H1 (cell line): ENCODE measurements around the gene DDX47. TPM values are rescaled to one million over a fixed set of nuclear protein-coding genes. Genes with fewer than 3 reads are reported as not detected.

ENCODE experiments used
- CEBPB ChIP-seq: IDR thresholded peaks from 2 replicates; pipeline ENCODE4 v1.6.1; 2012; ENCODE audit warnings: low read depth, low read length
- EZH2 ChIP-seq: fragments of 200-600 bp; sonication (generic); IDR thresholded peaks from 2 replicates; pipeline ENCODE4 v1.7.1; 2012; ENCODE audit warnings: low read depth, mild to moderate bottlenecking, moderate library complexity, low read length, inconsistent platforms; ENCODE audit not compliant: severe bottlenecking
- TBP ChIP-seq: IDR thresholded peaks from 2 replicates; pipeline ENCODE4 v1.6.1; 2011; ENCODE audit warnings: low read depth, low read length, improper control_type of control experiment
- polyA plus RNA-seq, 7 experiments: library from polyadenylated mRNA; depleted of rRNA in 3 of 7; stranded (reverse) in 5 of 7; unstranded in 2 of 7; fragments of >200 nt in 5 of 7; fragments of 200-250 nt in 2 of 7; gene quantifications; 1 replicate in 5 of 7; 2 replicates in 1 of 7; 4 replicates in 1 of 7; pipeline versions ENCODE4 v1.2.1 to v1.2.3, GENCODE V29; 2011 to 2013; ENCODE audit warnings: missing spikeins in 2 of 7, mixed read lengths in 2 of 7
- total RNA-seq: library from RNA; stranded (reverse); fragmentation: NEBNext Ultra II Directional; extraction: Animal tissue kit (Norgen Biotek cat#: 25700); gene quantifications from 2 replicates; pipeline ENCODE4 v1.2.1, GENCODE V29; 2021
- TF ChIP-seq, protein P1 (sequence below): fragments of 300-600 bp; sonication (generic); IDR thresholded peaks from 2 replicates; pipeline ENCODE4 v1.7.1; 2012; ENCODE audit warnings: low read length, moderate library complexity, mild to moderate bottlenecking, inconsistent platforms; ENCODE audit not compliant: insufficient replicate concordance

The DDX47 gene
- total and polyA plus RNA-seq, 2 of the 8 experiments (the other 6 are each of a cell fraction or from before 2014, with no cell fraction given) = 54.4 to 74.2 TPM

DNA sequence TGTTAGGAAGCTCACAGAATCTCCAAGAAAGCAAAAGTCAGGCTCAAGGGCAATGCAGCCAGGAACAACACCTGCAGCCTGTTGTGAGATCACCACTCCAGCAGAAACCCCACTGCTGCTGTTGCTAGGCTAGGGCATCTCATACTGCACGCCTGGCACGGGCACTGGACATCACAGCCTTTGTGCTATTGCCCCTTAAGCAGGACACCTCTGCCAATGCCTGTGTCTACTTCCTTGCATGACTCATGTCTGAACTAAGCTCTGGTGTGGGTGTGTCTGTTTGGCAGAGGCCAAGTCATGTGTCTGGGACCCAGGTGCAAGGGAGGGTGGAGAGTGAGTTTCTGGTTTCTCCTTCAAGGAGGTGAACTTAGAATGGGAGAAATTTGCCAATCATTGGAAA lies 10.0 kb upstream of the DDX47 start (continued):
- TF ChIP-seq, protein P1, sequence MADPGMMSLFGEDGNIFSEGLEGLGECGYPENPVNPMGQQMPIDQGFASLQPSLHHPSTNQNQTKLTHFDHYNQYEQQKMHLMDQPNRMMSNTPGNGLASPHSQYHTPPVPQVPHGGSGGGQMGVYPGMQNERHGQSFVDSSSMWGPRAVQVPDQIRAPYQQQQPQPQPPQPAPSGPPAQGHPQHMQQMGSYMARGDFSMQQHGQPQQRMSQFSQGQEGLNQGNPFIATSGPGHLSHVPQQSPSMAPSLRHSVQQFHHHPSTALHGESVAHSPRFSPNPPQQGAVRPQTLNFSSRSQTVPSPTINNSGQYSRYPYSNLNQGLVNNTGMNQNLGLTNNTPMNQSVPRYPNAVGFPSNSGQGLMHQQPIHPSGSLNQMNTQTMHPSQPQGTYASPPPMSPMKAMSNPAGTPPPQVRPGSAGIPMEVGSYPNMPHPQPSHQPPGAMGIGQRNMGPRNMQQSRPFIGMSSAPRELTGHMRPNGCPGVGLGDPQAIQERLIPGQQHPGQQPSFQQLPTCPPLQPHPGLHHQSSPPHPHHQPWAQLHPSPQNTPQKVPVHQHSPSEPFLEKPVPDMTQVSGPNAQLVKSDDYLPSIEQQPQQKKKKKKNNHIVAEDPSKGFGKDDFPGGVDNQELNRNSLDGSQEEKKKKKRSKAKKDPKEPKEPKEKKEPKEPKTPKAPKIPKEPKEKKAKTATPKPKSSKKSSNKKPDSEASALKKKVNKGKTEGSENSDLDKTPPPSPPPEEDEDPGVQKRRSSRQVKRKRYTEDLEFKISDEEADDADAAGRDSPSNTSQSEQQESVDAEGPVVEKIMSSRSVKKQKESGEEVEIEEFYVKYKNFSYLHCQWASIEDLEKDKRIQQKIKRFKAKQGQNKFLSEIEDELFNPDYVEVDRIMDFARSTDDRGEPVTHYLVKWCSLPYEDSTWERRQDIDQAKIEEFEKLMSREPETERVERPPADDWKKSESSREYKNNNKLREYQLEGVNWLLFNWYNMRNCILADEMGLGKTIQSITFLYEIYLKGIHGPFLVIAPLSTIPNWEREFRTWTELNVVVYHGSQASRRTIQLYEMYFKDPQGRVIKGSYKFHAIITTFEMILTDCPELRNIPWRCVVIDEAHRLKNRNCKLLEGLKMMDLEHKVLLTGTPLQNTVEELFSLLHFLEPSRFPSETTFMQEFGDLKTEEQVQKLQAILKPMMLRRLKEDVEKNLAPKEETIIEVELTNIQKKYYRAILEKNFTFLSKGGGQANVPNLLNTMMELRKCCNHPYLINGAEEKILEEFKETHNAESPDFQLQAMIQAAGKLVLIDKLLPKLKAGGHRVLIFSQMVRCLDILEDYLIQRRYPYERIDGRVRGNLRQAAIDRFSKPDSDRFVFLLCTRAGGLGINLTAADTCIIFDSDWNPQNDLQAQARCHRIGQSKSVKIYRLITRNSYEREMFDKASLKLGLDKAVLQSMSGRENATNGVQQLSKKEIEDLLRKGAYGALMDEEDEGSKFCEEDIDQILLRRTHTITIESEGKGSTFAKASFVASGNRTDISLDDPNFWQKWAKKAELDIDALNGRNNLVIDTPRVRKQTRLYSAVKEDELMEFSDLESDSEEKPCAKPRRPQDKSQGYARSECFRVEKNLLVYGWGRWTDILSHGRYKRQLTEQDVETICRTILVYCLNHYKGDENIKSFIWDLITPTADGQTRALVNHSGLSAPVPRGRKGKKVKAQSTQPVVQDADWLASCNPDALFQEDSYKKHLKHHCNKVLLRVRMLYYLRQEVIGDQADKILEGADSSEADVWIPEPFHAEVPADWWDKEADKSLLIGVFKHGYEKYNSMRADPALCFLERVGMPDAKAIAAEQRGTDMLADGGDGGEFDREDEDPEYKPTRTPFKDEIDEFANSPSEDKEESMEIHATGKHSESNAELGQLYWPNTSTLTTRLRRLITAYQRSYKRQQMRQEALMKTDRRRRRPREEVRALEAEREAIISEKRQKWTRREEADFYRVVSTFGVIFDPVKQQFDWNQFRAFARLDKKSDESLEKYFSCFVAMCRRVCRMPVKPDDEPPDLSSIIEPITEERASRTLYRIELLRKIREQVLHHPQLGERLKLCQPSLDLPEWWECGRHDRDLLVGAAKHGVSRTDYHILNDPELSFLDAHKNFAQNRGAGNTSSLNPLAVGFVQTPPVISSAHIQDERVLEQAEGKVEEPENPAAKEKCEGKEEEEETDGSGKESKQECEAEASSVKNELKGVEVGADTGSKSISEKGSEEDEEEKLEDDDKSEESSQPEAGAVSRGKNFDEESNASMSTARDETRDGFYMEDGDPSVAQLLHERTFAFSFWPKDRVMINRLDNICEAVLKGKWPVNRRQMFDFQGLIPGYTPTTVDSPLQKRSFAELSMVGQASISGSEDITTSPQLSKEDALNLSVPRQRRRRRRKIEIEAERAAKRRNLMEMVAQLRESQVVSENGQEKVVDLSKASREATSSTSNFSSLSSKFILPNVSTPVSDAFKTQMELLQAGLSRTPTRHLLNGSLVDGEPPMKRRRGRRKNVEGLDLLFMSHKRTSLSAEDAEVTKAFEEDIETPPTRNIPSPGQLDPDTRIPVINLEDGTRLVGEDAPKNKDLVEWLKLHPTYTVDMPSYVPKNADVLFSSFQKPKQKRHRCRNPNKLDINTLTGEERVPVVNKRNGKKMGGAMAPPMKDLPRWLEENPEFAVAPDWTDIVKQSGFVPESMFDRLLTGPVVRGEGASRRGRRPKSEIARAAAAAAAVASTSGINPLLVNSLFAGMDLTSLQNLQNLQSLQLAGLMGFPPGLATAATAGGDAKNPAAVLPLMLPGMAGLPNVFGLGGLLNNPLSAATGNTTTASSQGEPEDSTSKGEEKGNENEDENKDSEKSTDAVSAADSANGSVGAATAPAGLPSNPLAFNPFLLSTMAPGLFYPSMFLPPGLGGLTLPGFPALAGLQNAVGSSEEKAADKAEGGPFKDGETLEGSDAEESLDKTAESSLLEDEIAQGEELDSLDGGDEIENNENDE = no peak
- TF ChIP-seq EZH2 = no peak
- TF ChIP-seq TBP = no peak
- no peak for TF ChIP-seq CEBPB
